Measurements from ENCODE around the gene VCAN. TPM values are rescaled to one million over a fixed set of nuclear protein-coding genes. Genes with fewer than 3 reads are reported as not detected.

The VCAN gene
- total and polyA plus RNA-seq, 2 of the 4 experiments (the other 2 are of a cell fraction): 45.3 to 158 TPM

DNA sequence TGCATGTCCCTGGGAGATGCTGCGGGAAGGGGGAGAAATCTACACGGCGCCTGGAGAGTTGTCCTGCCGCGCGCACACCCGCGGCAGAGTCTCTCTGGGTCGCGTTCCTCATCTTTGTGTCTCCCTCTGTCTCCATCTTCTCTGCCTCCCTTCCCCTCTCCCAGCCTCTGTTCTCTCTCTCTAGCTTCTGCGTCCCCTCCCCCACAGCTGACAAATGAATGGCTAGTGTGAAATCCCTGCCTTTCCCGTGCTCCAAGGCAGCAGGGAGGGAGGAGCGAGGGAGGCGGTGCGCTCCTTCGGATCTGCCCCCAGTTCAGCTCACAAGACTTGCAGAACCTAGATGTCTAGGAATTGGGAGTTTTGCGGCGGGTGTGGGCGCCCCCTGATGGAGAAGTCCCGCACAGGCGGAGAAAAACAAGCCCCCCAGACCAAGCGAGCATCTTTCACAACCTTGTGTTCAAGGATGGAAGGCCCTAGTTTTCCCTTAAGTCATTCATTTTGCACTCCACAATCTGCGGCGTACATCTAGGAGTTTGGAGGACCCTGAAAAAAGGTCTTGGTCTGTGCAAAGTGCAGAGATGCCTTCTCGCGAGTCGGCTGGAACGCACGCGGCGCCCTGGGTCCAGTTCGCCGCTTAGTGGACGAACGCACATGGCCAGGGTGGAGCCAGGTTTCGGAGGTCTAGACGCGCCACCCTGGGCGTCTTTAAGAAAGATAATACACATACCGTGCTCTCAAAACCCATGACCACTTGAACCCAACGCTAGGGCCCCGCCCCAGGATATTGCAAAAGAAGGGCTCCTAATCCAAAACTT, 2.0 kb downstream of the VCAN start:
- Histone ChIP-seq H4K8ac (ENCODE audit: low read depth in 2 of 2, low read length in 2 of 2) (peak overlapping the region; percentile 83 to 88; a peak in 2 of 4 replicates), H3K18ac (ENCODE audit: low read depth, low read length) (no peak overlapping the region), H3K4me1 (ENCODE audit: control insufficient read depth, insufficient read depth, low read length) (peaks cover 3% of the 10 kb centered on the region), H2AFZ (replicated peaks; ENCODE audit: low read length, poor library complexity) (peak overlapping the region; percentile 92), H3K27ac (ENCODE audit: insufficient read depth, low read length) (peak overlapping the region; percentile 82), H4K20me1 (ENCODE audit: insufficient read depth, low read length) (0 out of 2 replicates have a peak, but pooled peaks cover 4% of the 10 kb centered on the region), H3K23ac (ENCODE audit: low read depth, low read length) (peak overlapping the region; percentile 93), H3K4me3 (ENCODE audit: insufficient read depth, low read depth, low read length) (peak overlapping the region; percentile 56), H2BK20ac (ENCODE audit: low read depth, low read length) (peak overlapping the region; percentile 66), H3K4me2 (ENCODE audit: low read depth, low read length) (peak overlapping the region; percentile 90), H3K14ac (replicated peaks; ENCODE audit: low read depth, low read length) (peak overlapping the region; percentile 93), H3K27me3 (ENCODE audit: control insufficient read depth, insufficient read depth, low read length) (peaks cover under 1% of the 10 kb centered on the region), H4K91ac (ENCODE audit: insufficient read depth, low read depth, low read length) (peak overlapping the region; percentile 92), H3K36me3 (ENCODE audit: control insufficient read depth, insufficient read depth, low read length) (no peaks in the 10 kb centered on the region), H2AK9ac (replicated peaks; ENCODE audit: low read depth, low read length, poor library complexity) (peak overlapping the region; percentile 89), H3K9me1 (ENCODE audit: insufficient read depth, low read length) (no peaks in the 10 kb centered on the region), H3K9me3 (ENCODE audit: control insufficient read depth, insufficient read depth, low read length) (no peaks in the 10 kb centered on the region), H2BK15ac (ENCODE audit: low read depth, low read length) (peak overlapping the region; percentile 48; the same call in 1 of the 3 replicates), H3K79me1 (ENCODE audit: low read depth in 1 of 2, low read length in 2 of 2) (peaks cover 3 to 22% of the 10 kb centered on the region in 2 experiments; a peak in 3 of 4 replicates), H3K56ac (ENCODE audit: extremely low read depth, insufficient read depth, low read length) (peak overlapping the region; percentile 86; the same call in 1 of the 2 replicates), H4K5ac (ENCODE audit: low read depth, low read length) (no peak overlapping the region), H2AK5ac (ENCODE audit: low read depth, low read length) (peak overlapping the region; percentile 72), H3K9ac (ENCODE audit: low read depth, low read length) (peak overlapping the region; percentile 86), H2BK5ac (ENCODE audit: low read depth, low read length, poor library complexity, severe bottlenecking) (peak overlapping the region; percentile 84), H3K4ac (ENCODE audit: low read depth, low read length) (peak overlapping the region; percentile 75), H2BK120ac (ENCODE audit: low read depth, low read length) (peak overlapping the region; percentile 88)
- dilution Hi-C loops (cut with HindIII; ENCODE audit: low sequenced_read_pairs, unreplicated experiment) (no loop called here), intact Hi-C loops (cut with micrococcal nuclease) (loop anchor here (1.0 to 5.0 kb wide), 11 partner anchors 41 to 1161 kb away; partner anchors contain the start of genes TMEM167A and XRCC4), in situ Hi-C loops (cut with MboI; ENCODE audit: low sequenced_read_pairs) (loop anchor here (10.0 kb wide), 2 partner anchors 1119 to 1159 kb away; no protein-coding TSS in a partner anchor)
- CTCF ChIA-PET: interaction anchor here (0.6 to 1.1 kb wide), 12 partner anchors 35 to 832 kb away, joined by 3 to 5 read pairs (median 3); no protein-coding TSS in a partner anchor
- no CpG with 5 or more reads among the region's 42 CpGs for WGBS, 2 experiments (ENCODE audit: extremely low coverage in 2 of 2, insufficient read length in 1 of 2)
- no TSS peak for BruUV-seq (replicated peaks)
- peak; percentile 98 for DNase-seq
- peak; percentile 78 for ATAC-seq (ENCODE audit: low read depth)
- POLR2A ChIA-PET (ENCODE audit: unreplicated experiment): interaction anchor here (0.5 kb wide), 1 partner anchor 97 kb away, joined by 3 read pairs; no protein-coding TSS in a partner anchor
- TF ChIP-seq CEBPB (IDR thresholded peaks at IDR 0.05; ENCODE audit: low read depth, low read length) (peak; percentile 59), MXI1 (IDR thresholded peaks at IDR 0.05; ENCODE audit: borderline replicate concordance, low read depth, low read length) (peak; percentile 88; the same call in 1 of the 2 replicates), RAD21 (IDR thresholded peaks at IDR 0.05; ENCODE audit: low read length) (peak; percentile 85), MAZ (IDR thresholded peaks at IDR 0.05; ENCODE audit: borderline replicate concordance, low read depth, low read length) (peak; percentile 99), MAFK (IDR thresholded peaks at IDR 0.05; ENCODE audit: low read depth, low read length) (no peak), RCOR1 (IDR thresholded peaks at IDR 0.05; ENCODE audit: insufficient replicate concordance, low read length) (no peak), BHLHE40 (IDR thresholded peaks at IDR 0.05; ENCODE audit: low read depth, low read length) (peak; percentile 90), SMC3 (IDR thresholded peaks at IDR 0.05; ENCODE audit: low read depth, low read length) (peak; percentile 59), RFX5 (IDR thresholded peaks at IDR 0.05; ENCODE audit: low read depth, low read length) (no peak), POLR2A (IDR thresholded peaks at IDR 0.05; ENCODE audit: low read depth, low read length) (no peak), FOS (IDR thresholded peaks at IDR 0.05; ENCODE audit: low read depth, low read length) (no peak), CHD1 (IDR thresholded peaks at IDR 0.05; ENCODE audit: low read depth, low read length) (no peak)
- TF ChIP-seq, protein P1, sequence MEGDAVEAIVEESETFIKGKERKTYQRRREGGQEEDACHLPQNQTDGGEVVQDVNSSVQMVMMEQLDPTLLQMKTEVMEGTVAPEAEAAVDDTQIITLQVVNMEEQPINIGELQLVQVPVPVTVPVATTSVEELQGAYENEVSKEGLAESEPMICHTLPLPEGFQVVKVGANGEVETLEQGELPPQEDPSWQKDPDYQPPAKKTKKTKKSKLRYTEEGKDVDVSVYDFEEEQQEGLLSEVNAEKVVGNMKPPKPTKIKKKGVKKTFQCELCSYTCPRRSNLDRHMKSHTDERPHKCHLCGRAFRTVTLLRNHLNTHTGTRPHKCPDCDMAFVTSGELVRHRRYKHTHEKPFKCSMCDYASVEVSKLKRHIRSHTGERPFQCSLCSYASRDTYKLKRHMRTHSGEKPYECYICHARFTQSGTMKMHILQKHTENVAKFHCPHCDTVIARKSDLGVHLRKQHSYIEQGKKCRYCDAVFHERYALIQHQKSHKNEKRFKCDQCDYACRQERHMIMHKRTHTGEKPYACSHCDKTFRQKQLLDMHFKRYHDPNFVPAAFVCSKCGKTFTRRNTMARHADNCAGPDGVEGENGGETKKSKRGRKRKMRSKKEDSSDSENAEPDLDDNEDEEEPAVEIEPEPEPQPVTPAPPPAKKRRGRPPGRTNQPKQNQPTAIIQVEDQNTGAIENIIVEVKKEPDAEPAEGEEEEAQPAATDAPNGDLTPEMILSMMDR (conservative IDR thresholded peaks at IDR 0.05; ENCODE audit: low read depth, low read length): peak; percentile 92
- TF ChIP-seq, protein P2, sequence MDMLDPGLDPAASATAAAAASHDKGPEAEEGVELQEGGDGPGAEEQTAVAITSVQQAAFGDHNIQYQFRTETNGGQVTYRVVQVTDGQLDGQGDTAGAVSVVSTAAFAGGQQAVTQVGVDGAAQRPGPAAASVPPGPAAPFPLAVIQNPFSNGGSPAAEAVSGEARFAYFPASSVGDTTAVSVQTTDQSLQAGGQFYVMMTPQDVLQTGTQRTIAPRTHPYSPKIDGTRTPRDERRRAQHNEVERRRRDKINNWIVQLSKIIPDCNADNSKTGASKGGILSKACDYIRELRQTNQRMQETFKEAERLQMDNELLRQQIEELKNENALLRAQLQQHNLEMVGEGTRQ (IDR thresholded peaks at IDR 0.05; ENCODE audit: low read depth, low read length): no peak

All from IMR-90 (cell line).